Measurements from ENCODE around the gene SCG2. TPM values are rescaled to one million over a fixed set of nuclear protein-coding genes. Genes with fewer than 3 reads are reported as not detected.
"Not testable (repeated sequence)": the region's sequence is repeated elsewhere in the genome, so short reads cannot be mapped to it uniquely, and the experiment has no call there.

Gene SCG2
- polyA plus RNA-seq, 2 donors = 0.09 to 0.20 TPM

DNA sequence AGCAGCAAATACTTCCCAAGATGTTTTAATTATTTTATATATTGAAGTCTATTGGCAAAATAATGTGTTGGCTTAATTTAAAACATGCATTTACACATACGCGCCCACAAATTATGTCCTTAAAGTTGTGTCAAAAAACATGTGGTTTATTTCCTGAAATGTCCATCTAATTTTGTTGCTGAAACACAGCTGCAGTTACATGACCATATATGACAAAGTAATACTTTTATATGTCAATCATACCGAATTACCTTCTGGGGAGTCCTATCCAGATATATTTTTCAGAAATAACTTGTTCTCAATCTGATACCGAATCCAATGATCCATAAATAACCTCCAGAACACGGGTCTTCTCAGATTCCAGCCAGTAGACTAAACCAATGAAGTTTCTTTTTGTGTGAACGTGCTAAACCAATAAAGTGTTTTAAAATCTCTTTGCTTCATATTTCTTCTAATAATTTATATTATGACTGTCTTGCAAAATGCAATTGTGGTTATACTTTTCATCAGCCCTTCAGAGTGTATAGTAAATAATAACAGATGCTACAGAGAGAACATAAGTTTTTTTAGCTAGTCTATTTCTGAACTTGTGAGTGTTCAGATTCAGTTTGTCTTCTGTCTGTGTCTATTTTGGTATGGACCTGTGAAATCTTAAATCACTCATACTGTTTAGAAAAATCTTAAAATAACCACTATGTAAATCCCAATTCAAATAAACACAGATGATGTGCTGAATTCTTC, 2.4 kb downstream of the SCG2 start:
- Histone ChIP-seq H3K9me3 (ENCODE audit: control insufficient read depth in 2 of 2, insufficient read depth in 1 of 2, low read depth in 1 of 2, low read length in 1 of 2) (no peaks in the 10 kb centered on the region), H3K4me1 (ENCODE audit: control insufficient read depth in 2 of 2, insufficient read depth in 2 of 2, low read length in 1 of 2) (no peaks in the 10 kb centered on the region), H3K27ac (ENCODE audit: low read depth in 2 of 2, low read length in 1 of 2) (no peak overlapping the region), H3K4me3 (ENCODE audit: low read depth in 1 of 2, low read length in 2 of 2) (no peak overlapping the region), H3K27me3 (ENCODE audit: control insufficient read depth in 1 of 2, insufficient read depth in 2 of 2, low read length in 2 of 2) (no peaks in the 10 kb centered on the region), H3K36me3 (ENCODE audit: control insufficient read depth in 2 of 2, insufficient read depth in 2 of 2, low read length in 1 of 2) (no peaks in the 10 kb centered on the region)
- 66% methylated on average over 6 of the region's 6 CpGs for WGBS, 2 donors

- Histone ChIP-seq H3K4me3 (ENCODE audit: low read depth in 1 of 2, low read length in 2 of 2) (no peak overlapping the region), H3K27ac (ENCODE audit: low read depth in 2 of 2, low read length in 1 of 2) (no peak overlapping the region), H3K27me3 (ENCODE audit: control insufficient read depth in 1 of 2, insufficient read depth in 2 of 2, low read length in 2 of 2) (no peaks in the 10 kb centered on the region), H3K9me3 (ENCODE audit: control insufficient read depth in 2 of 2, insufficient read depth in 1 of 2, low read depth in 1 of 2, low read length in 1 of 2) (no peaks in the 10 kb centered on the region), H3K36me3 (ENCODE audit: control insufficient read depth in 2 of 2, insufficient read depth in 2 of 2, low read length in 1 of 2) (no peaks in the 10 kb centered on the region), H3K4me1 (ENCODE audit: control insufficient read depth in 2 of 2, insufficient read depth in 2 of 2, low read length in 1 of 2) (no peaks in the 10 kb centered on the region)
- 83 to 84% methylated on average over 2 of the region's 2 CpGs for WGBS, 2 donors
Observed at GRCh38 chr2:223598994-223599639, 3.0 kb downstream of the SCG2 start.

DNA sequence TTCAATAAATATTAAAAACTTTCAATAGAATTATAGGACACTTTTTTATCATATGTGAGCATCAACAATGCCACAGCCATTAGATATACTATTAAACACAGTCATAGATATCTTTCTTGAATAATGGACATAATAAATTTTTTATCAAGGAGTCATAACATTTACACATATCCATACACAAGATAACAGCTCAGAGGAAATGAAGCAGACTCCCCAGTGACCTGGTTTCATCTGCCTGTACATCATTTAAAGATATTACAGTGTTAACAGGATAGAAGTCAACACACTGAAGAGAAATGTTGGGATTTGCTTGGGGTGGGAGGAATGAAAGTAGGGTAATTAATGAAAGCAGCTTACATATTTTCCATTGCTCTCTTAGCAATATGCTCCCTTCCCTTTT, 5.1 kb downstream of the SCG2 start:
- H3K27me3 ChIP-seq (ENCODE audit: control insufficient read depth in 1 of 2, insufficient read depth in 2 of 2, low read length in 2 of 2) = no peaks in the 10 kb centered on the region
- H3K9me3 ChIP-seq (ENCODE audit: control insufficient read depth in 2 of 2, insufficient read depth in 1 of 2, low read depth in 1 of 2, low read length in 1 of 2) = no peaks in the 10 kb centered on the region
- H3K4me3 ChIP-seq (ENCODE audit: low read depth in 1 of 2, low read length in 2 of 2) = no peak overlapping the region
- H3K36me3 ChIP-seq (ENCODE audit: control insufficient read depth in 2 of 2, insufficient read depth in 2 of 2, low read length in 1 of 2) = no peaks in the 10 kb centered on the region
- no peak overlapping the region for H3K27ac ChIP-seq (ENCODE audit: low read depth in 2 of 2, low read length in 1 of 2)
- no peaks in the 10 kb centered on the region for H3K4me1 ChIP-seq (ENCODE audit: control insufficient read depth in 2 of 2, insufficient read depth in 2 of 2, low read length in 1 of 2)

GRCh38 chr2:223596208-223596607, 6.0 kb downstream of the SCG2 start:
- Histone ChIP-seq H3K27me3 (ENCODE audit: control insufficient read depth in 1 of 2, insufficient read depth in 2 of 2, low read length in 2 of 2) (no peaks in the 10 kb centered on the region), H3K4me3 (ENCODE audit: low read depth in 1 of 2, low read length in 2 of 2) (no peak overlapping the region), H3K27ac (ENCODE audit: low read depth in 2 of 2, low read length in 1 of 2) (no peak overlapping the region), H3K9me3 (ENCODE audit: control insufficient read depth in 2 of 2, insufficient read depth in 1 of 2, low read depth in 1 of 2, low read length in 1 of 2) (no peaks in the 10 kb centered on the region), H3K4me1 (ENCODE audit: control insufficient read depth in 2 of 2, insufficient read depth in 2 of 2, low read length in 1 of 2) (no peaks in the 10 kb centered on the region), H3K36me3 (ENCODE audit: control insufficient read depth in 2 of 2, insufficient read depth in 2 of 2, low read length in 1 of 2) (no peaks in the 10 kb centered on the region)
- 92 to 93% methylated on average over 1 of the region's 1 CpG for WGBS, 2 donors

DNA sequence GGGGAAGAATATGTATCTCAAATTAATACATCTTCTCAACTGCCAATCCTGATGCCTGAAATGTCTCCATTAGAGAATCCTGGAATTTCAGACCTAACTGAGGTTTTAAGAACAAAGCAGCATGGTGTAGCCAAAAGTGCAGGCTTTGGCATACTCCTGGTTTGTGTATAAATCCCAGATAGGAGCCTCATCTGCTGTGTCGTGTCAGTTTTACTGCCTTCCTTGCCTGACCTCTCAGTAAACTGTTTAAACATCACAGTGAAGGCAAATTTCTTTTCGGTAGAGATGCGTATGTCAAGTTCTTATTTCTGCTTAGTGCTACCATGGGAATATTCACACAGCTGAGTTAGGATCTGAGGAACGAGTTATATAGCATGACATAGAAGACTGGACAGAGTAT, 7.3 kb downstream of the SCG2 start:
- Histone ChIP-seq H3K27ac (ENCODE audit: low read depth in 2 of 2, low read length in 1 of 2) (no peak overlapping the region), H3K4me3 (ENCODE audit: low read depth in 1 of 2, low read length in 2 of 2) (no peak overlapping the region), H3K4me1 (ENCODE audit: control insufficient read depth in 2 of 2, insufficient read depth in 2 of 2, low read length in 1 of 2) (no peaks in the 10 kb centered on the region), H3K36me3 (ENCODE audit: control insufficient read depth in 2 of 2, insufficient read depth in 2 of 2, low read length in 1 of 2) (no peaks in the 10 kb centered on the region), H3K27me3 (ENCODE audit: control insufficient read depth in 1 of 2, insufficient read depth in 2 of 2, low read length in 2 of 2) (no peaks in the 10 kb centered on the region), H3K9me3 (ENCODE audit: control insufficient read depth in 2 of 2, insufficient read depth in 1 of 2, low read depth in 1 of 2, low read length in 1 of 2) (no peaks in the 10 kb centered on the region)
- 70 to 73% methylated on average over 4 of the region's 4 CpGs for WGBS, 2 donors

DNA sequence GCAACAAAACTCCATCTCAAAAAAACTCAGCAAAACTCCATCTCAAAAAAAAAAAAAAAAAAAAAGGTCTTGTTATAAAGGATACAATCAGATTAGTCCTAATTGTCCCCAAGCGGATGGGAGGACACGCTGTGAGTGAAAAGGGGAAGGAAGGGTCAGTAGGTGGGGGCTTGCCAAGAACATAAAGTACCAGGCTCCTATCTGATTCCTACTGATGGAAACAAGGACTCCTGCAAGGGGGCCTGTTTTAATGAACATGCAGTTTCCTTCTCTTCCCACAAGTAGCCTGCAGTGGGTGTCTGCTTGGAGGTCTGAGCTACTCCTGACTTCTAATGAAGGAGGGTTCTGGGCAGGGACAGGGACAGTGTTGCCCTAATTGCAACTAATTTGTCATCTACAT, 7.9 kb downstream of the SCG2 start:
- 52 to 79% methylated on average over 2 of the region's 2 CpGs for WGBS, 2 donors

DNA sequence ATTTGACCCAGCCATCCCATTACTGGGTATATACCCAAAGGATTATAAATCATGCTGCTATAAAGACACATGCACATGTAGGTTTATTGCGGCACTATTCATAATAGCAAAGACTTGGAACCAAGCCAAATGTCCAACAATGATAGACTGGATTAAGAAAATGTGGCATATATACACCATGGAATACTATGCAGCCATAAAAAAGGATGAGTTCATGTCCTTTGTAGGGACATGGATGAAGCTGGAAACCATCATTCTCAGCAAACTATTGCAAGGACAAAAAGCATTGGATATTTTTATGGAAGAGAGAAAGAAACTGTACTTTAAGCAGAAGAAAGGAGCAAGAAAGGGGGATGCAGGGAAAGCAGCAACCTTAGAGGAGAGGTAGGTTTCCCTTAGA, 9.5 kb downstream of the SCG2 start:
- H3K27me3 ChIP-seq (ENCODE audit: control insufficient read depth in 1 of 2, insufficient read depth in 2 of 2, low read length in 2 of 2); H3K9me3 ChIP-seq (ENCODE audit: control insufficient read depth in 2 of 2, insufficient read depth in 1 of 2, low read depth in 1 of 2, low read length in 1 of 2); H3K4me1 ChIP-seq (ENCODE audit: control insufficient read depth in 2 of 2, insufficient read depth in 2 of 2, low read length in 1 of 2); H3K27ac ChIP-seq (ENCODE audit: low read depth in 2 of 2, low read length in 1 of 2); H3K36me3 ChIP-seq (ENCODE audit: control insufficient read depth in 2 of 2, insufficient read depth in 2 of 2, low read length in 1 of 2); H3K4me3 ChIP-seq (ENCODE audit: low read depth in 1 of 2, low read length in 2 of 2): not testable (repeated sequence)
- 86 to 96% methylated on average over 1 of the region's 1 CpG for WGBS, 2 donors

More for the DNA sequence above, 7.9 kb downstream of the SCG2 start:
- H3K27ac ChIP-seq (ENCODE audit: low read depth in 2 of 2, low read length in 1 of 2) = no peak overlapping the region
- H3K4me3 ChIP-seq (ENCODE audit: low read depth in 1 of 2, low read length in 2 of 2) = no peak overlapping the region
- no peaks in the 10 kb centered on the region for H3K36me3 ChIP-seq (ENCODE audit: control insufficient read depth in 2 of 2, insufficient read depth in 2 of 2, low read length in 1 of 2)
- no peaks in the 10 kb centered on the region for H3K27me3 ChIP-seq (ENCODE audit: control insufficient read depth in 1 of 2, insufficient read depth in 2 of 2, low read length in 2 of 2)
- no peaks in the 10 kb centered on the region for H3K4me1 ChIP-seq (ENCODE audit: control insufficient read depth in 2 of 2, insufficient read depth in 2 of 2, low read length in 1 of 2)
- H3K9me3 ChIP-seq (ENCODE audit: control insufficient read depth in 2 of 2, insufficient read depth in 1 of 2, low read depth in 1 of 2, low read length in 1 of 2) = no peaks in the 10 kb centered on the region

DNA sequence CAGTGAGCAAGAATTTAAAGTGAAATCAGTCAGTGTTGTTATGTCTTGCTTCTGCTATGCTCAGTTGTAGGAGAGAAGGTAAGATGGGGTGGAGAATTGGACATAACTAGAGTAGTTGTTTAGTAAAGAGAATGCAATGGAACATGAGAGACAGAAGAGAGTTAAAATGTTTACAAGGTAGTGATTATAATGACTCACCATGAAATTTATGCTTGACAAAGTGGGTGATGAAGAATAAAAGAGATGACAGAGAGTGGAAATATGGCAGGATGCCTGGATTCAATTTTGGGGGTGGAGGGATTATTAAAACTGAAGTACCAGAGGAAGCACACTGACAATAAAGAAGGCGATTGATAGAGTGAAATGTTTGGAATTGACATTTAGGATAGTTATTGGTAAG, 10.6 kb downstream of the SCG2 start:
- no peak overlapping the region for H3K4me3 ChIP-seq (ENCODE audit: low read depth in 1 of 2, low read length in 2 of 2)
- no peak overlapping the region for H3K27ac ChIP-seq (ENCODE audit: low read depth in 2 of 2, low read length in 1 of 2)
- no peaks in the 10 kb centered on the region for H3K9me3 ChIP-seq (ENCODE audit: control insufficient read depth in 2 of 2, insufficient read depth in 1 of 2, low read depth in 1 of 2, low read length in 1 of 2)
- H3K27me3 ChIP-seq (ENCODE audit: control insufficient read depth in 1 of 2, insufficient read depth in 2 of 2, low read length in 2 of 2) = no peaks in the 10 kb centered on the region
- H3K4me1 ChIP-seq (ENCODE audit: control insufficient read depth in 2 of 2, insufficient read depth in 2 of 2, low read length in 1 of 2) = no peaks in the 10 kb centered on the region
- no peaks in the 10 kb centered on the region for H3K36me3 ChIP-seq (ENCODE audit: control insufficient read depth in 2 of 2, insufficient read depth in 2 of 2, low read length in 1 of 2)
- WGBS, 2 donors = 89 to 97% methylated on average over 1 of the region's 1 CpG

- H3K4me1 ChIP-seq (ENCODE audit: control insufficient read depth in 2 of 2, insufficient read depth in 2 of 2, low read length in 1 of 2) = no peaks in the 10 kb centered on the region
- H3K9me3 ChIP-seq (ENCODE audit: control insufficient read depth in 2 of 2, insufficient read depth in 1 of 2, low read depth in 1 of 2, low read length in 1 of 2) = no peaks in the 10 kb centered on the region
- no peak overlapping the region for H3K27ac ChIP-seq (ENCODE audit: low read depth in 2 of 2, low read length in 1 of 2)
- H3K4me3 ChIP-seq (ENCODE audit: low read depth in 1 of 2, low read length in 2 of 2) = no peak overlapping the region
- no peaks in the 10 kb centered on the region for H3K36me3 ChIP-seq (ENCODE audit: control insufficient read depth in 2 of 2, insufficient read depth in 2 of 2, low read length in 1 of 2)
- H3K27me3 ChIP-seq (ENCODE audit: control insufficient read depth in 1 of 2, insufficient read depth in 2 of 2, low read length in 2 of 2) = no peaks in the 10 kb centered on the region
Observed at GRCh38 chr2:223590964-223591363, 11.2 kb downstream of the SCG2 start.

DNA sequence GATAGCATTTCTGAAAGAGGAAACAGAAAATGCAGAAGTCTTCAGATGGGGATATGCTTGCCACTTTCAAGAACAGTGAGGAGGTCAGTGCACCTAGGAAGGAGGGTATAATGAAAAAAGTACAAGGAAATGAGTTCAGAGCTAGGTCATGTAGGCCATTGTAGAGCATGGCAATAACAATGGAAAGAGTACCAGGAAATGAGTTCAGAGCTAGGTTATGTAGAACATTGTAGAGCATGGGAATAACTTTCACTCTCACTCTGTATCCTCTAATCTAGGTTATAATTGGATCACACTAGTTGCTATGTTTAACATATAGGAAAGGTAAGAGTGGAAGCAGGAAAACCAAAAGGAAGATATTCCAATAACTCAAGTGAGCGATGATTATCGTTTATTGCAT, 12.3 kb downstream of the SCG2 start:
- H3K4me3 ChIP-seq (ENCODE audit: low read depth in 1 of 2, low read length in 2 of 2) = no peak overlapping the region
- 82 to 89% methylated on average over 2 of the region's 2 CpGs for WGBS, 2 donors

More for the DNA sequence above, 12.3 kb downstream of the SCG2 start:
- no peaks in the 10 kb centered on the region for H3K4me1 ChIP-seq (ENCODE audit: control insufficient read depth in 2 of 2, insufficient read depth in 2 of 2, low read length in 1 of 2)
- H3K27ac ChIP-seq (ENCODE audit: low read depth in 2 of 2, low read length in 1 of 2) = no peak overlapping the region
- H3K9me3 ChIP-seq (ENCODE audit: control insufficient read depth in 2 of 2, insufficient read depth in 1 of 2, low read depth in 1 of 2, low read length in 1 of 2) = no peaks in the 10 kb centered on the region
- H3K36me3 ChIP-seq (ENCODE audit: control insufficient read depth in 2 of 2, insufficient read depth in 2 of 2, low read length in 1 of 2) = no peaks in the 10 kb centered on the region
- H3K27me3 ChIP-seq (ENCODE audit: control insufficient read depth in 1 of 2, insufficient read depth in 2 of 2, low read length in 2 of 2) = no peaks in the 10 kb centered on the region
